Cardiac muscle cell (in vitro differentiated cells and primary cell): ENCODE measurements around the gene PLA2G6. TPM values are rescaled to one million over a fixed set of nuclear protein-coding genes. Genes with fewer than 3 reads are reported as not detected.
A peak's percentile ranks its signal among the peaks of the same experiment; 100 is the strongest.

ENCODE experiments used
- DNase-seq, 2 donors: peaks; one replicate each; pipeline versions ENCODE4 v3.0.0 to v3.0.0-alpha.2; 2010 to 2017; ENCODE audit warnings: low read depth in 1 of 2, low spot score in 1 of 2
- H3K27ac ChIP-seq: fragments of 200-600 bp; sonication (generic); 2 replicates; pipeline ENCODE4 v1.5.1; 2016
- H3K27me3 ChIP-seq: fragments of 200-600 bp; sonication (generic); 2 replicates; pipeline ENCODE4 v1.6.0; 2016; ENCODE audit warnings: control low read depth
- H3K36me3 ChIP-seq: fragments of 200-600 bp; sonication (generic); 2 replicates; pipeline ENCODE4 v1.5.1; 2016; ENCODE audit warnings: control low read depth
- H3K4me1 ChIP-seq: fragments of 200-600 bp; sonication (generic); 2 replicates; pipeline ENCODE4 v1.8.1; 2017; ENCODE audit warnings: low read depth, mild to moderate bottlenecking, mixed run types
- H3K4me3 ChIP-seq: fragments of 200-600 bp; sonication (generic); 2 replicates; pipeline ENCODE4 v1.5.1; 2016; ENCODE audit warnings: mild to moderate bottlenecking
- H3K9me3 ChIP-seq: fragments of 200-600 bp; sonication (generic); 2 replicates; pipeline ENCODE4 v1.5.1; 2017; ENCODE audit warnings: low read depth, mild to moderate bottlenecking, control low read depth
- CTCF ChIP-seq: IDR thresholded peaks from 2 replicates; pipeline ENCODE4 v1.5.1; 2012; ENCODE audit warnings: low read depth, mild to moderate bottlenecking, low read length
- polyA plus RNA-seq: library from polyadenylated mRNA; unstranded; fragments of >200 nt; fragmentation: Nextera tagmentation; extraction: Ambion mirVana; gene quantifications from 2 replicates; pipeline ENCODE4 v1.2.1, GENCODE V29; 2016
- total RNA-seq: library from RNA; depleted of rRNA; stranded (reverse); fragments of >200 nt; gene quantifications from 2 replicates; pipeline ENCODE4 v1.2.3, GENCODE V29; 2016

PLA2G6 gene
- total and polyA plus RNA-seq, 2 experiments from 2014 or later, result 30.9 to 41.5 TPM

GRCh38 chr22:38072322-38073149 lies 109.1 kb downstream of the PLA2G6 start:
- H3K27me3 ChIP-seq, result no peaks in the 10 kb centered on the region
- no peak overlapping the region for H3K4me3 ChIP-seq
- H3K9me3 ChIP-seq, result no peaks in the 10 kb centered on the region
- no peak for TF ChIP-seq CTCF
- peaks cover 15% of the 10 kb centered on the region for H3K36me3 ChIP-seq
- no peak overlapping the region for H3K27ac ChIP-seq
- peaks cover 34% of the 10 kb centered on the region for H3K4me1 ChIP-seq
- DNase-seq, result no peak

GRCh38 chr22:38071421-38072321 lies 110.0 kb downstream of the PLA2G6 start:
- Histone ChIP-seq H3K27ac (peak overlapping the region; percentile 86), H3K36me3 (peaks cover 15% of the 10 kb centered on the region), H3K4me1 (peaks cover 34% of the 10 kb centered on the region), H3K9me3 (no peaks in the 10 kb centered on the region), H3K4me3 (no peak overlapping the region), H3K27me3 (no peaks in the 10 kb centered on the region)
- no peak for TF ChIP-seq CTCF
- no peak for DNase-seq

- Histone ChIP-seq H3K4me3 (no peak overlapping the region), H3K27ac (peak overlapping the region; percentile 86), H3K36me3 (peaks cover 19% of the 10 kb centered on the region), H3K4me1 (peaks cover 34% of the 10 kb centered on the region), H3K9me3 (no peaks in the 10 kb centered on the region), H3K27me3 (no peaks in the 10 kb centered on the region)
- no peak for DNase-seq
- TF ChIP-seq CTCF, result no peak
Observed at GRCh38 chr22:38070250-38070921, 111.2 kb downstream of the PLA2G6 start.

GRCh38 chr22:38069372-38070249 lies 112.0 kb downstream of the PLA2G6 start:
- DNase-seq, result peak; percentile 58 to 84
- Histone ChIP-seq H3K4me1 (peaks cover 34% of the 10 kb centered on the region), H3K27me3 (no peaks in the 10 kb centered on the region), H3K4me3 (no peak overlapping the region), H3K27ac (peak overlapping the region; percentile 86), H3K36me3 (peaks cover 26% of the 10 kb centered on the region), H3K9me3 (no peaks in the 10 kb centered on the region)
- peak; percentile 42 for TF ChIP-seq CTCF
